ENCODE results near the gene FRMD5. TPM values are rescaled to one million over a fixed set of nuclear protein-coding genes. Genes with fewer than 3 reads are reported as not detected.

Gene FRMD5
- total RNA-seq, 1 experiment from 2014 or later: 3.9 TPM

- Histone ChIP-seq H3K9me3 (ENCODE audit: control insufficient read depth, low read depth, low read length) (no peaks in the 10 kb centered on the region), H3K4ac (ENCODE audit: low read depth, low read length) (no peak overlapping the region), H2AK5ac (ENCODE audit: insufficient read length, low read length) (no peak overlapping the region), H2BK5ac (ENCODE audit: insufficient read length, low read length) (no peak overlapping the region), H3K9ac (ENCODE audit: extremely low read depth, insufficient read length, low read length) (no peak overlapping the region), H3K4me2 (ENCODE audit: insufficient read depth, insufficient read length, low read length) (no peak overlapping the region), H4K8ac (replicated peaks; ENCODE audit: insufficient read length, low read depth, low read length) (no peak overlapping the region), H2BK12ac (ENCODE audit: insufficient read length, low read depth, low read length) (no peak overlapping the region), H4K91ac (ENCODE audit: insufficient read length, low read depth, low read length) (no peak overlapping the region), H3K14ac (ENCODE audit: insufficient read depth, low read length) (no peak overlapping the region), H3T11ph (ENCODE audit: low read length) (no peak overlapping the region), H4K5ac (ENCODE audit: insufficient read length, low read depth, low read length) (no peak overlapping the region), H2AFZ (ENCODE audit: low read length) (no peak overlapping the region), H3K27ac (ENCODE audit: insufficient read length, low read depth, low read length) (no peak overlapping the region), H3K56ac (ENCODE audit: insufficient read length, low read depth, low read length) (no peak overlapping the region), H3K27me3 (ENCODE audit: insufficient read depth, low read length) (no peaks in the 10 kb centered on the region), H3K23ac (ENCODE audit: insufficient read length, low read depth, low read length) (no peak overlapping the region), H2BK15ac (ENCODE audit: low read depth, low read length) (no peak overlapping the region), H2BK20ac (ENCODE audit: low read depth, low read length, poor library complexity, severe bottlenecking) (no peak overlapping the region), H3K79me2 (ENCODE audit: insufficient read depth, low read length) (no peaks in the 10 kb centered on the region), H3K4me1 (ENCODE audit: insufficient read depth, low read length) (no peaks in the 10 kb centered on the region), H2BK120ac (ENCODE audit: low read depth, low read length, poor library complexity, severe bottlenecking) (no peak overlapping the region), H3K79me1 (ENCODE audit: insufficient read depth, low read depth, low read length, poor library complexity, severe bottlenecking) (no peaks in the 10 kb centered on the region), H3K23me2 (ENCODE audit: insufficient read length, low read depth, low read length, poor library complexity, severe bottlenecking) (no peaks in the 10 kb centered on the region), H4K20me1 (ENCODE audit: control insufficient read depth, insufficient read depth, insufficient read length) (no peaks in the 10 kb centered on the region), H3K18ac (ENCODE audit: insufficient read length, low read depth, low read length) (no peak overlapping the region)
- no peaks in the 10 kb centered on the region for H3K9me3 Mint-ChIP-seq
- peak overlapping the region in 1 of 3 experiments; percentile 12; a peak in 2 of 7 replicates for H3K27ac Mint-ChIP-seq
- peak; percentile 66 for DNase-seq
- peak; percentile 92 for TF ChIP-seq CTCF (conservative IDR thresholded peaks at IDR 0.05)
- WGBS (ENCODE audit: extremely low coverage, insufficient read length, low lambda C conversion rate): no CpG with 5 or more reads among the region's 8 CpGs
- no peak overlapping the region for H3K4me3 Mint-ChIP-seq
- H3K36me3 Mint-ChIP-seq (ENCODE audit: insufficient read depth in 1 of 3, low read depth in 3 of 3): no peaks in the 10 kb centered on the region
- no peaks in the 10 kb centered on the region for H3K27me3 Mint-ChIP-seq (ENCODE audit: low read depth)
- peaks cover 2 to 8% of the 10 kb centered on the region in 2 experiments for H3K4me1 Mint-ChIP-seq
Observed at GRCh38 chr15:44066211-44066827, 128.8 kb downstream of the FRMD5 start.
